Common myeloid progenitor, CD34-positive (primary cell): ENCODE data around the gene SNX24.

Source experiments
- CTCF ChIA-PET: fragments of 350-600 bp; sonication (Branson Sonifier 250); formaldehyde crosslinking; loops from one replicate; lab custom pipeline; 2021; ENCODE audit warnings: antibody characterized with exemption; lab: Charles Lee
- POLR2A ChIA-PET: fragments of 350-600 bp; sonication (Branson Sonifier 250); formaldehyde crosslinking; loops from one replicate; lab custom pipeline; 2021; ENCODE audit warnings: antibody characterized with exemption; lab: Charles Lee
- DNase-seq, 3 donors: peaks; one replicate each; pipeline versions ENCODE4 v3.0.0 to v3.0.0-alpha.2; 2013
- H3K27ac ChIP-seq, 2 experiments: 1 replicate in 1 of 2; 2 replicates in 1 of 2; pipeline ENCODE4 v1.7.0; 2013; ENCODE audit warnings: inconsistent platforms in 2 of 2, low read length in 2 of 2, mild to moderate bottlenecking in 2 of 2, low read depth in 1 of 2, moderate library complexity in 1 of 2; ENCODE audit not compliant: severe bottlenecking in 2 of 2, insufficient read depth in 1 of 2, poor library complexity in 1 of 2
- H3K27me3 ChIP-seq, 5 experiments: replicated peaks in 2 of 5; 1 replicate in 3 of 5; 2 replicates in 2 of 5; pipeline versions ENCODE4 v1.6.1 to v1.7.0; 2013; ENCODE audit warnings: low read length in 4 of 5, mild to moderate bottlenecking in 2 of 5, moderate library complexity in 2 of 5, inconsistent platforms in 1 of 5; ENCODE audit not compliant: insufficient read depth in 5 of 5, control insufficient read depth in 4 of 5
- H3K36me3 ChIP-seq, 4 experiments: 1 replicate in 2 of 4; 2 replicates in 2 of 4; pipeline versions ENCODE4 v1.6.1 to v1.7.0; 2013; ENCODE audit warnings: low read length in 3 of 4, control low read depth in 1 of 4, mild to moderate bottlenecking in 1 of 4; ENCODE audit not compliant: control insufficient read depth in 4 of 4, insufficient read depth in 4 of 4
- H3K4me1 ChIP-seq, 4 experiments: 1 replicate in 3 of 4; 2 replicates in 1 of 4; pipeline versions ENCODE4 v1.6.1 to v1.7.1; 2013; ENCODE audit warnings: low read length in 3 of 4, mild to moderate bottlenecking in 3 of 4, control low read depth in 1 of 4, inconsistent platforms in 1 of 4, moderate library complexity in 1 of 4; ENCODE audit not compliant: control insufficient read depth in 4 of 4, insufficient read depth in 4 of 4; ENCODE audit errors: control extremely low read depth in 1 of 4
- H3K4me3 ChIP-seq, 7 experiments: 1 replicate in 4 of 7; 2 replicates in 3 of 7; pipeline versions ENCODE4 v1.5.1 to v1.7.0; 2013; ENCODE audit warnings: mild to moderate bottlenecking in 7 of 7, low read length in 6 of 7, moderate library complexity in 6 of 7, inconsistent platforms in 2 of 7, low read depth in 2 of 7, control low read depth in 1 of 7; ENCODE audit not compliant: insufficient read depth in 4 of 7, control insufficient read depth in 1 of 7; ENCODE audit errors: extremely low read depth in 1 of 7
- H3K9me3 ChIP-seq, 5 experiments: 1 replicate in 4 of 5; 2 replicates in 1 of 5; pipeline versions ENCODE4 v1.6.1 to v1.7.1; 2013; ENCODE audit warnings: low read length in 4 of 5, mild to moderate bottlenecking in 2 of 5, inconsistent platforms in 1 of 5, low read depth in 1 of 5, moderate library complexity in 1 of 5; ENCODE audit not compliant: control insufficient read depth in 4 of 5, insufficient read depth in 2 of 5; ENCODE audit errors: control extremely low read depth in 1 of 5
- whole genome bisulfite sequencing: methylation state at CpG from one replicate; pipeline ENCODE4 v1.1.5; 2013; ENCODE audit not compliant: insufficient coverage; 5-methylcytosine and 5-hydroxymethylcytosine counted together

Gene SNX24

DNA sequence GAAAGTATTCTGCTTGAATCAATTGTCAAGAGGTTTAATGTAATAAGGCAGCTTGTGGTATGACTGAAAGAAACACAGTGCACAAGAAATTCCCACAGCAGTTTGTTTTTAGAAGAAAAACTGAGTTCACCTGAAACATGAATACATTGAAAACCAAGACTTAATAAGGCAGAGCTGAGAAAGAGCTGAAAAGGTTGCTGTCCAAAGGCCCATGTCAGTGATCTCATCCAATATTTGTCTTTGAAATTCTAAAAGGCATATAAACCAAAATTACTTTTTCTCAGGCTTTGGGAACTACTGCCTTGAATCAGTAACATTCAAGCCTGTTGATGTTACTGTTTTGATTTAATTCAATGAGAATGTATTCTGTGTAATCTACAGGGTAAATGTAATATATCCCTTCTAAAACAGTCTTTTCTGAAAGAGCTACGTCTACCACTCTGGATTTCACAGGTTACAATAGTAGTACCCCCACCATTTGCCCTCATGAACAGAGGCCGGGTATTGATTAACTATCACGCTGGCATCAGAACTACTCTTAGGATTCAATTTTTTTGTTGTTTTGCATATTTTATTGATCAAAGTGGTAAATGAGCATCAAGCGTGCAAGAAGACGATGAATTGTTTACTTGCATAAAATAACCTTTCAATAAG lies 133.4 kb downstream of the SNX24 start:
- H3K4me3 ChIP-seq, result no peak overlapping the region
- no peaks in the 10 kb centered on the region for H3K27me3 ChIP-seq
- no peaks in the 10 kb centered on the region for H3K36me3 ChIP-seq
- no peaks in the 10 kb centered on the region for H3K9me3 ChIP-seq
- 100% methylated on average over 1 of the region's 5 CpGs for WGBS
- DNase-seq, result no peak
- ChIA-PET POLR2A (no interaction called here), CTCF (no interaction called here)
- no peak overlapping the region for H3K27ac ChIP-seq
- H3K4me1 ChIP-seq, result no peaks in the 10 kb centered on the region

DNA sequence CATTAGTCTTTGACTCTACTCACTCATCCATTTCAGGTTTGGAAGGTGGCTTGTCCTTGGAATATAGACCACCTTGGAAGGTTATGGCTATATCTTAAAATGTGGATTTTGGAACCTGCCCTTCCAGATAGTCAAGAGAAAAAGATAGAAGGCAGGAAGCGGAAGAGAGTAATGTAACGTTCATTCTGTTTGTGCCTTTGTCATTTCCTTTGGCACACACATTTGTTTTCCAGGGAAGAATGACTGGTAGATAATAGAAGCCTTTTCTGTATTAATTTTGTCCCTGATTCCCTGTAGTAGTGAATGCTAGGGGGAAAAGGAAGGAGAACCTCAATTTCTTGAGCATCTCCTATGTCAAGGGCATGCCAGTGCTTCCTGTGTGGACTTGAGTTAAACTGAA lies 136.4 kb downstream of the SNX24 start:
- Histone ChIP-seq H3K27me3 (no peaks in the 10 kb centered on the region), H3K4me1 (no peaks in the 10 kb centered on the region), H3K36me3 (no peaks in the 10 kb centered on the region), H3K27ac (no peak overlapping the region), H3K9me3 (no peaks in the 10 kb centered on the region), H3K4me3 (no peak overlapping the region)
- WGBS, result 75% methylated on average over 2 of the region's 2 CpGs
- no peak for DNase-seq
- CTCF ChIA-PET, result no interaction called here
- POLR2A ChIA-PET, result no interaction called here

DNA sequence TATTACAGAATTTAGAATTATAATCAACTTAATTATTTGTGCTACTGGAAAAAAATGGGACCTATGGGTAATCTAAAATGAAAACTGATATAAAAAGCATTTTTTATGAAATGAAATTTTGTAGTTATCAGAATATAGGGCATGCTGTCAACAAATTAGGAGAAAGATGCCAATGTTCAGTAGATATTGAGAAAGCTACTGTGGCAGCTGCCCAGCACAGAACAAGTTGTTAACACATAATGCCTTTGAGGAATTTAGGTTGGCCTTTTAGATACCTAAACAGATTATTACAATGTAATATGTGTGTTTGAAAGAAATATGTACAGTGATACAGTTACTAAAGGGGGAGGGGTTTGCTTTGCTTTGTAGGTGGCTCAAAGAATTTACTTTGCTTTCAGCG lies 137.0 kb downstream of the SNX24 start:
- no peak overlapping the region for H3K27ac ChIP-seq
- no peaks in the 10 kb centered on the region for H3K9me3 ChIP-seq
- H3K36me3 ChIP-seq, result no peaks in the 10 kb centered on the region
- WGBS, result no CpG with 5 or more reads among the region's 1 CpG
- no peak for DNase-seq
- H3K27me3 ChIP-seq, result no peaks in the 10 kb centered on the region
- POLR2A ChIA-PET, result no interaction called here
- CTCF ChIA-PET, result no interaction called here
- H3K4me3 ChIP-seq, result no peak overlapping the region
- no peaks in the 10 kb centered on the region for H3K4me1 ChIP-seq

DNA sequence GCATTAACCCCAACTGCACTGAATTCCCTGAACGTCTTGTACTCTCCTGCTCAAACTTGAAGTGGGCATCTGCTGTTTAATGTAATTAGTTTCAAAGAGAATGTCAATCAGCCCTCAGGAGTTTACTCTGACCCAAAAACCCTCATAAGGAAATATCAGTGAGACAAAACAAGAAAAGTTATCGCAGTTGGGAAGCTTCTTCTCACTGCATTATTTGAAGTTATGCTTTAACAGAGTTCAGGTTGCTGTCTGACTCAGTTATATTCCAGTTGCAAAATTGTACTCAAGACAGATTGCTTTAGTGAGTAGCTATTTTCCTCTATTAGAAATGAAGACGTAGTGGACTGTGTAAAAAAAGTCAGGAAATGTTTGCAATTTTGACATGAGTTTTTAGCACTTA lies 139.0 kb downstream of the SNX24 start:
- ChIA-PET POLR2A (interaction anchor here (0.7 kb wide), 1 partner anchor 25 kb away, joined by 3 read pairs; no protein-coding TSS in a partner anchor), CTCF (no interaction called here)
- H3K9me3 ChIP-seq, result no peaks in the 10 kb centered on the region
- no peaks in the 10 kb centered on the region for H3K27me3 ChIP-seq
- H3K4me1 ChIP-seq, result no peaks in the 10 kb centered on the region
- H3K27ac ChIP-seq, result no peak overlapping the region
- no peaks in the 10 kb centered on the region for H3K36me3 ChIP-seq
- no peak overlapping the region for H3K4me3 ChIP-seq
- 100% methylated on average over 1 of the region's 3 CpGs for WGBS
- DNase-seq, result no peak

DNA sequence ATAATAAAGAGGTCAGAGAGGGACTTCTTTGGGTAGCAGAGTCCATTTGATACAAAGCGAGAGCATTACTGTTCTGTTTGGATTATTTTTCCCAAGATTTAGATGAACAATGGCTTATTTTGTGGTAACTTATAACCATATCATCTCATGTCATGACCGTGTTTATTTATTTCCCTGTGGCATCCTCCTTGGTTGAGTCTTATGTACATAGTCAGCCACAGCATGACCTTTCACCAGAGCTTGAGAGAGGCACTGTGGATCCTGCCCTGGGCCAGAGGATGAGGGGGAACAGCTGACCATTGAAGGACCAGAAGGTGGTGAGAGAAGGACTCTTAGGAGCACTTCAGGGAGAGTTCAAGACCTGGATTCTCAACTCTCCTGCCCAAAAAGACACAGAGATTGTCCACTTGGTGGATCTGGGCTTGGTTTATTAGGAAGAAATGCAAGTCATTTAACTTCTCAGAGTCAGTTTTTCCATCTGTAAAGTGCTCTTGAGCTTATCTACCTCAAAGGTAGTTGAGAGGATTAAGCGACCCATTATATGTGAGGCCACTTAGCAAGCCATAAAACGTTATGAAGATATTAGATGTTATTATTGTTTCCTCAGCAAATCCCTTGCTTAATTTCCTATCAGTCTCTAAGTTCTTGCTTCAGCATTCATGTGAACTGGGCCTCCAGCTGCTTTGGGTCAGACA lies 139.7 kb downstream of the SNX24 start:
- H3K9me3 ChIP-seq, result no peaks in the 10 kb centered on the region
- ChIA-PET POLR2A (no interaction called here), CTCF (no interaction called here)
- no peaks in the 10 kb centered on the region for H3K27me3 ChIP-seq
- no peaks in the 10 kb centered on the region for H3K36me3 ChIP-seq
- no peaks in the 10 kb centered on the region for H3K4me1 ChIP-seq
- no CpG with 5 or more reads among the region's 4 CpGs for WGBS
- no peak for DNase-seq
- no peak overlapping the region for H3K4me3 ChIP-seq
- no peak overlapping the region for H3K27ac ChIP-seq

DNA sequence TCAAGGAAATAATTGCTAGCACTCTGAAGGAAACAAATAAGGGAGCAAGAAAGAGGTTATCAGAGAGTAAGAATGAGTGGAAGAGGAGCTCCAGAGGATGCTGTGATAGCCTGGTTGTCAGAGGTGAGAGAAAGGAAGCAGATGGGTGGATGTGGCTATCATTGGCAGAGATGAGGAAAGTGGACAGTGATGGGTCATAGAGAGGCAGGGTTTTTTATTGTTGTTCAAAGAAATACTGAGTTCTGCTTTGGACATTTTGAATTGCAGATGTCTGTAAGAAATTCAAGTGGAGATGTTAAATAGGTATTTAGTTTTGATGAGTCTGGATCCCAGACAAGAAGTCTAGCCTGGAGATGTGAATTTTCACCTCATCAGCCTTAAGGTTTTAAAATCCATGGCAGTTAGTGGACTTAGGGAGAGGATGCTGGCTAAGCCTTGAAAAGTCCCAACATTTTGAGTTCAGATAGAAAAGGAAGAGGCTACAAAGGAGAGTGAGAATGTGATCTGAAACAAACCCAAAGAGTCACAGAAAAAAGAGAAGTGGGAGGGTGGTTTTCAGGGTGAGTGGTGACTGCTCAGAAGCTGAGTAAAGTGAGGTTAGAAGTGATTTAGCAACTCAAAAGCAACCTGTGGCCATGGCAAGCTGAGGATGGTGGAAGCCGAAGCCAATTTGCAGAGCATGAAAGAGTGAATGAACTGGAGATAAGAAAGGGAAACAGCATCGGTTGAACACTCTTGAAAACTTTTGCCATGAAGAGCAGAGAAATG lies 140.7 kb downstream of the SNX24 start:
- peak in 2 of 3 donors; percentile 5 to 6 for DNase-seq
- Histone ChIP-seq H3K4me3 (no peak overlapping the region), H3K9me3 (no peaks in the 10 kb centered on the region), H3K36me3 (no peaks in the 10 kb centered on the region), H3K27me3 (no peaks in the 10 kb centered on the region), H3K4me1 (no peaks in the 10 kb centered on the region), H3K27ac (no peak overlapping the region)
- ChIA-PET CTCF (no interaction called here), POLR2A (no interaction called here)
- WGBS, result 90% methylated on average over 2 of the region's 2 CpGs

DNA sequence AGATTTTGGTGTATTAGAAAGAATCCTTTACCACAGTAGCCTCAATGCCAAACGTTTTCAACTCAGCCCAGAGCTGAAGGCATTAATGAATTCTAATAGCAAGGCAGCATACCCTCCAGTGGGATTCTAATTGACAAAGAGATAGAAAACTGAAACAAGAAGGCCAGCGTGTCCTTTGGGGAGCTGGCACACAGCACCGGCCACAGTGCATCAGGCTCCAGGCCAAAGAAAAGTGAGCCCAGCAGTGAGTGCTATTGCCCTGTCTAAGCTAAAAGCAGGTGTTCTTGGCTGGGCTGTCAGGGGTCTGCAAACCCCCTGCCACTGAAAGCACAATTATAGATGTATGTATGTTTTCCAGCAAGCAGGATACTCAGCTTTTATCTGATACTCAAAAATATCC lies 150.7 kb downstream of the SNX24 start:
- 96% methylated on average over 3 of the region's 3 CpGs for WGBS
- ChIA-PET CTCF (no interaction called here), POLR2A (no interaction called here)
- Histone ChIP-seq H3K4me3 (no peak overlapping the region), H3K36me3 (no peaks in the 10 kb centered on the region), H3K27me3 (no peaks in the 10 kb centered on the region), H3K27ac (no peak overlapping the region), H3K4me1 (no peaks in the 10 kb centered on the region), H3K9me3 (no peaks in the 10 kb centered on the region)
- DNase-seq, result no peak
